H7 (cell line): ENCODE results near the gene FRAS1. TPM values are rescaled to one million over a fixed set of nuclear protein-coding genes. Genes with fewer than 3 reads are reported as not detected.
A peak's percentile ranks its signal among the peaks of the same experiment; 100 is the strongest.
"Not testable (repeated sequence)": the region's sequence is repeated elsewhere in the genome, so short reads cannot be mapped to it uniquely, and the experiment has no call there.

Experiments
- DNase-seq: peaks from one replicate; pipeline ENCODE4 v3.0.0; 2012
- H3K27me3 ChIP-seq: 2 replicates; pipeline ENCODE4 v1.6.0; 2011; ENCODE audit warnings: mild to moderate bottlenecking, low read length; ENCODE audit not compliant: control insufficient read depth, insufficient read depth
- H3K36me3 ChIP-seq: replicated peaks from 2 replicates; pipeline ENCODE4 v1.5.1; 2011; ENCODE audit warnings: low read length; ENCODE audit not compliant: control insufficient read depth, insufficient read depth
- H3K4me3 ChIP-seq: 2 replicates; pipeline ENCODE4 v1.5.1; 2011; ENCODE audit warnings: low read depth, mild to moderate bottlenecking, control low read depth, low read length, moderate library complexity; ENCODE audit not compliant: insufficient read depth
- total RNA-seq: library from RNA; depleted of rRNA; stranded (reverse); fragments of >200 nt; shearing (Covaris generic); gene quantifications from 2 replicates; pipeline ENCODE4 v1.2.3, GENCODE V29; 2014

Gene FRAS1
- total RNA-seq, 1 experiment from 2014 or later: 20.9 TPM

- peaks cover 14% of the 10 kb centered on the region for H3K27me3 ChIP-seq
- not testable (repeated sequence) for DNase-seq, H3K4me3 ChIP-seq, H3K36me3 ChIP-seq
These were observed 491.8 kb downstream of the FRAS1 start for GRCh38 chr4:78548889-78549288.

- peaks cover 14% of the 10 kb centered on the region for H3K27me3 ChIP-seq
- peak within 1 kb of the TSS; percentile 72 for H3K4me3 ChIP-seq
- DNase-seq: peak; percentile 93
- no peaks in the 10 kb centered on the region for H3K36me3 ChIP-seq
These were observed 494.6 kb downstream of the FRAS1 start, which contains the start of gene ANXA3 for GRCh38 chr4:78551420-78552351. Gene ANXA3 (plus strand): TSS chr4:78551770. CDS start chr4:78554474, 2,704 bp downstream.

DNA sequence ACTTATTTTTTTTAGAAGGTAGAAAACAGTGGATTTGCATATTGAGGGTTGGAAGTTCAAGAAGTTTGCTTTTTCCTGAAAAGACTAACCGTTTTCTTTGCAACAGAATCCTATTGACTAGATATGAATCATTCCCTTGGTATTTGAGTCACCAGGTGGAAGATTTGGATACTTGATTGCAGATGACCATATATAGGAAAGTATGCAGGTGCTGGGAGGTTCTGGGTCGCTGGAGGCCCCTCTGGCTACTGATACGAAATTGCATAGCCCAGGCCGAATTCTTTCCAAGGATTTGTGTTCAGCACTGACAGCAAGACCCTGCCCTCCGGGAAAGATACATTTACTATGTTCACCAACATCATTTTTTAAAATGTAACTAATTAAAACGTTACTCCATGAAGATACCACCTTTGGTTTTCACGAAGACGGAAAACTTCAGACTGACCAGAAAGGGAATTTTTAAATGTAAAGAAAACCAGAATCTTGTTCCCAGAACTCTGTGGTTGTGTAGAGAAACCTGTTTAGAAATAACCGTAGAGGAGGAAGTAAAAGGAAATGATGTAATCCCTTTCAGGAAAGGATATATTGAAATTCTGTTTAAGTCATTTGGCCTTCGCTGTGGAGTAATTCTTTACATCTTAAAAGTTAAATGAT, 495.4 kb downstream of the FRAS1 start:
- Histone ChIP-seq H3K27me3 (peaks cover 14% of the 10 kb centered on the region), H3K36me3 (no peaks in the 10 kb centered on the region), H3K4me3 (peak overlapping the region; percentile 72)
- DNase-seq: peak; percentile 70

DNA sequence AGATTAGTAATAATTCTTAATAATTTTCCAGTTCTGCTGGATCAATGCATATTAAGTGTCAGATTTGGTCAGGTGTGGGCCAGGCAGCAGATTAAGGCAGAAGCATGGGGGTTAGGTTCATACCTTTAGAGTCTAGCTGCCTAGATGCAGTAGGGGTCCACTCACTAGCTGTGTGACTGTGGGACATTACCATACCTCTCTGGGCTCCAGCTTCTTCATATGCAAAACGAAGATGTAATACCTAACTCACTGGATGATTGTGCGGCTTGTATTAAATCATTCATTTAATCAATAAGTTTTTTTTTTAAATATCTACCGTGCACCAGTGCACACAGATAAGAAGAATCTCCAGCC, 495.9 kb downstream of the FRAS1 start:
- Histone ChIP-seq H3K36me3 (no peaks in the 10 kb centered on the region), H3K27me3 (peaks cover 14% of the 10 kb centered on the region), H3K4me3 (no peak overlapping the region)
- DNase-seq: no peak

- Histone ChIP-seq H3K36me3 (no peaks in the 10 kb centered on the region), H3K27me3 (peaks cover 14% of the 10 kb centered on the region), H3K4me3 (no peak overlapping the region)
- no peak for DNase-seq
These were observed 496.5 kb downstream of the FRAS1 start for GRCh38 chr4:78553529-78554060.

GRCh38 chr4:78556665-78557064, 499.5 kb downstream of the FRAS1 start:
- no peaks in the 10 kb centered on the region for H3K36me3 ChIP-seq
- DNase-seq: no peak
- peaks cover 4% of the 10 kb centered on the region; the same call in 1 of the 2 replicates for H3K27me3 ChIP-seq
- no peak overlapping the region for H3K4me3 ChIP-seq

DNA sequence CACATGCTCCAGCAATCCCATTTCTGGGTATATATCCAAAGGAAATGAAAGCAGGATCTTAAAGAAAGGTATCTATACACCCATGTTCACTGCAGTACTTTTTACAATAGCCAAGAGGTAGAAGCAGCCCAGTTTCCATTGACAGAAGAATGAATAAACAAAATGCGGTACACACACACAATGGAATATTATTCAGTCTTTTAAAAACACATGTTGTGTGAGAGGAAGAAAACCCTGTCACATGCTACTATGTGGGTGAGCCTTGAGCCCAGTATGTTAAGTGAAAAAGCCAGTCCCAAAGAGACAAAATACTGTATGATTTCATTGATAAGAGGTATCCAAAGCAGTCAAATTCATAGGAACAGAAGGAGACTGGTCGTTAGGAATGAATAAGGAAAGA, 500.7 kb downstream of the FRAS1 start:
- Histone ChIP-seq H3K36me3 (no peaks in the 10 kb centered on the region), H3K4me3 (no peak overlapping the region), H3K27me3 (peaks cover 2% of the 10 kb centered on the region; the same call in 1 of the 2 replicates)
- DNase-seq: no peak

DNA sequence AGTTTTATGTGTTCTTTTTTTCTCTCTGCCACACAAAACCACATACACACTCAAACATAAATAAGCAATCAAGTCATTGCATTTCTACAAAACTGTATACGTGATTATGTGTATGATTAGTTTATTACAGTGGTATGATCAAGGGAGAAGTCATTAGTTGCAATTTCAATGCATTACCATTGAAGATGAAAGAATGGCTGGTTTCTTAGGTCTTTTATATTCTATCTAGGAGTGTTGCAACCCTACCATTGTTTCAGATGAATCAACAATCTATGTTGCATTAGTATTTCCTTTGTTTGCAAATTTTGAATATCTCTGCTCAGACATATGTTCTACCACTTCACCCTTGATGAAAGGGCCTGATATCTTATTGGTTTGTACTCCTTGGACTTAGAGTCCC, 501.3 kb downstream of the FRAS1 start:
- DNase-seq: no peak
- Histone ChIP-seq H3K4me3 (no peak overlapping the region), H3K36me3 (no peaks in the 10 kb centered on the region), H3K27me3 (no peaks in the 10 kb centered on the region)

- DNase-seq: no peak
- Histone ChIP-seq H3K36me3 (no peaks in the 10 kb centered on the region), H3K4me3 (no peak overlapping the region), H3K27me3 (no peaks in the 10 kb centered on the region)
These were observed 503.3 kb downstream of the FRAS1 start for GRCh38 chr4:78560296-78560963.

GRCh38 chr4:78561677-78562076, 504.6 kb downstream of the FRAS1 start:
- Histone ChIP-seq H3K36me3 (no peaks in the 10 kb centered on the region), H3K27me3 (no peaks in the 10 kb centered on the region), H3K4me3 (no peak overlapping the region)
- no peak for DNase-seq

DNA sequence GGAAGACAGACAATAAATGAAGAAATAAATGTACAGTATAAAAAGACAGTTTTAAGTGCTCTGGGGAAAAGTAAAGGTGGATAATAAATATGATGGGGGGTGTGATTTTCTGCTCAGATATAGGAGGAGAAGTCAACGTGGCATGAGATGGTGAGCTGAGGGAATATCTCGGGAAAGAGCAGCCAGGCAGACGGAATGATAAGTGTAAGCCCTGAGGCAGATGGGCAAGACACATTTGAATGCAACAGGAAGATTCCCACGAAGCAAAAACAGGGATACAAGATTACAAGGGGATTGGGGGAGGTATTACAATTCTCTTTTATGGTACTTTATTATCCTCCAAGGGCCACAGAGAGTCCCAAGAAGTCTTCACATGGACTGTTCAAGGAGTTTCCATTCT, 505.6 kb downstream of the FRAS1 start:
- Histone ChIP-seq H3K27me3 (no peaks in the 10 kb centered on the region), H3K36me3 (no peaks in the 10 kb centered on the region), H3K4me3 (no peak overlapping the region)
- DNase-seq: no peak

GRCh38 chr4:78565971-78566372, 508.8 kb downstream of the FRAS1 start:
- Histone ChIP-seq H3K36me3 (no peaks in the 10 kb centered on the region), H3K27me3 (no peaks in the 10 kb centered on the region), H3K4me3 (no peak overlapping the region)
- no peak for DNase-seq

GRCh38 chr4:78566834-78567499, 509.8 kb downstream of the FRAS1 start:
- Histone ChIP-seq H3K4me3 (no peak overlapping the region), H3K36me3 (no peaks in the 10 kb centered on the region), H3K27me3 (no peaks in the 10 kb centered on the region)
- no peak for DNase-seq

GRCh38 chr4:78567500-78568060, 510.5 kb downstream of the FRAS1 start:
- Histone ChIP-seq H3K36me3 (no peaks in the 10 kb centered on the region), H3K4me3 (no peak overlapping the region), H3K27me3 (no peaks in the 10 kb centered on the region)
- DNase-seq: no peak
